ENCODE measurements around the gene THBS4. TPM values are rescaled to one million over a fixed set of nuclear protein-coding genes. Genes with fewer than 3 reads are reported as not detected.
"Not testable (repeated sequence)": the region's sequence is repeated elsewhere in the genome, so short reads cannot be mapped to it uniquely, and the experiment has no call there.

Gene THBS4
- total RNA-seq, 4 donors from 2014 or later: 0.57 to 3.6 (median 1.9) TPM

- Histone ChIP-seq H3K4me1 (no peaks in the 10 kb centered on the region), H3K27ac (no peak overlapping the region), H3K4me3 (no peak overlapping the region), H3K9me3 (no peaks in the 10 kb centered on the region), H3K27me3 (no peaks in the 10 kb centered on the region), H3K36me3 (no peaks in the 10 kb centered on the region)
- TF ChIP-seq CTCF (IDR thresholded peaks at IDR 0.05) (no peak), POLR2AphosphoS5 (IDR thresholded peaks at IDR 0.05) (no peak), POLR2A (IDR thresholded peaks at IDR 0.05) (no peak)
- DNase-seq (ENCODE audit: low spot score in 2 of 2): no peak
These were observed 66.8 kb downstream of the THBS4 start for GRCh38 chr5:80101993-80102392.

- Histone ChIP-seq H3K36me3 (no peaks in the 10 kb centered on the region), H3K27me3 (no peaks in the 10 kb centered on the region), H3K4me1 (no peaks in the 10 kb centered on the region), H3K27ac (no peak overlapping the region), H3K9me3 (no peaks in the 10 kb centered on the region), H3K4me3 (no peak overlapping the region)
- no peak for DNase-seq (ENCODE audit: low spot score in 2 of 2)
- TF ChIP-seq POLR2AphosphoS5 (IDR thresholded peaks at IDR 0.05) (no peak), EP300 (IDR thresholded peaks at IDR 0.05) (no peak), POLR2A (IDR thresholded peaks at IDR 0.05) (no peak), CTCF (IDR thresholded peaks at IDR 0.05) (no peak)
- WGBS: 80% methylated on average over 6 of the region's 6 CpGs
These were observed 68.2 kb downstream of the THBS4 start for GRCh38 chr5:80103371-80103770.

- WGBS: 86% methylated on average over 4 of the region's 7 CpGs
These were observed 70.7 kb downstream of the THBS4 start for GRCh38 chr5:80105698-80106439.

GRCh38 chr5:80106916-80107315 lies 71.8 kb downstream of the THBS4 start:
- Histone ChIP-seq H3K27me3 (no peaks in the 10 kb centered on the region), H3K4me3 (no peak overlapping the region), H3K9me3 (no peaks in the 10 kb centered on the region), H3K4me1 (peaks cover 7% of the 10 kb centered on the region), H3K27ac (no peak overlapping the region), H3K36me3 (no peaks in the 10 kb centered on the region)
- WGBS: 67% methylated on average over 5 of the region's 5 CpGs
- TF ChIP-seq POLR2A (IDR thresholded peaks at IDR 0.05) (no peak), EP300 (IDR thresholded peaks at IDR 0.05) (no peak), POLR2AphosphoS5 (IDR thresholded peaks at IDR 0.05) (no peak), CTCF (IDR thresholded peaks at IDR 0.05) (no peak)
- no peak for DNase-seq (ENCODE audit: low spot score in 2 of 2)

More at GRCh38 chr5:80105698-80106439, 70.7 kb downstream of the THBS4 start:
- Histone ChIP-seq H3K36me3 (no peaks in the 10 kb centered on the region), H3K4me1 (peaks cover 7% of the 10 kb centered on the region), H3K27ac (no peak overlapping the region), H3K9me3 (no peaks in the 10 kb centered on the region), H3K27me3 (no peaks in the 10 kb centered on the region), H3K4me3 (no peak overlapping the region)
- no peak for DNase-seq (ENCODE audit: low spot score in 2 of 2)
- TF ChIP-seq POLR2AphosphoS5 (IDR thresholded peaks at IDR 0.05) (no peak), POLR2A (IDR thresholded peaks at IDR 0.05) (no peak), EP300 (IDR thresholded peaks at IDR 0.05) (no peak), CTCF (IDR thresholded peaks at IDR 0.05) (no peak)

GRCh38 chr5:80109646-80110478 lies 74.7 kb downstream of the THBS4 start:
- no peak for DNase-seq (ENCODE audit: low spot score in 2 of 2)
- TF ChIP-seq CTCF (IDR thresholded peaks at IDR 0.05) (no peak), EP300 (IDR thresholded peaks at IDR 0.05) (no peak), POLR2AphosphoS5 (IDR thresholded peaks at IDR 0.05) (no peak), POLR2A (IDR thresholded peaks at IDR 0.05) (no peak)
- no peak overlapping the region for H3K27ac ChIP-seq
- 55% methylated on average over 9 of the region's 9 CpGs for WGBS
- no peak overlapping the region for H3K4me3 ChIP-seq
- H3K9me3 ChIP-seq: no peaks in the 10 kb centered on the region
- H3K27me3 ChIP-seq: no peaks in the 10 kb centered on the region
- no peaks in the 10 kb centered on the region for H3K36me3 ChIP-seq
- H3K4me1 ChIP-seq: peaks cover 7% of the 10 kb centered on the region

GRCh38 chr5:80111376-80111990 lies 76.3 kb downstream of the THBS4 start:
- not testable (repeated sequence) for H3K27me3 ChIP-seq; H3K4me3 ChIP-seq; H3K4me1 ChIP-seq; H3K27ac ChIP-seq; H3K9me3 ChIP-seq; DNase-seq (ENCODE audit: low spot score in 2 of 2); H3K36me3 ChIP-seq
- 64% methylated on average over 5 of the region's 5 CpGs for WGBS

Measured in suprapubic skin (tissue), 4 donors.